ENCODE data around the gene RTP3.

Gene RTP3

GRCh38 chr3:46469680-46470357 is 28.0 kb upstream of the RTP3 start:
- no peak for DNase-seq (ENCODE audit: low read depth)

DNA sequence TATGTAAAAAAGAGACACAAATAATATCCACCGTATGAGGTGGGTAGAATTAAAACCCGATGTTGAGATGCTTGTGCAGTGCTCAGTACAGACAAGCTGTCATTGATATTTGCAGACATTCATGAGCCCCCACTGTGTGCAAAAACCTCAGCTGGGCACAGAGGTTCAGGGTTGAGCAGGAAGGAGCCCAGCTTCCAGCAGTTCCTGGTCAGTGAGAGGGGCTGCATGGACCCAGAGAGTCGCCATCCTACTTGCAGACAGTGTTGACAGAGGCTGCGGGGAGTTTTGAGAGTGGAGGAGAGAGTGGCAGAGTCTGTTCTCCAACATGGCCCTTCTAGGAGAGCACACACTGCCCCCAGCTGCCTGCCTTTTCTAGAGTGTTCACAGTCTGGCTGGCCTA is 26.9 kb upstream of the RTP3 start:
- no peak for DNase-seq (ENCODE audit: low read depth)

- DNase-seq (ENCODE audit: low read depth), result no peak
Observed at GRCh38 chr3:46471371-46471914, 26.3 kb upstream of the RTP3 start.

GRCh38 chr3:46472736-46473135 is 25.0 kb upstream of the RTP3 start:
- DNase-seq (ENCODE audit: low read depth), result no peak

DNA sequence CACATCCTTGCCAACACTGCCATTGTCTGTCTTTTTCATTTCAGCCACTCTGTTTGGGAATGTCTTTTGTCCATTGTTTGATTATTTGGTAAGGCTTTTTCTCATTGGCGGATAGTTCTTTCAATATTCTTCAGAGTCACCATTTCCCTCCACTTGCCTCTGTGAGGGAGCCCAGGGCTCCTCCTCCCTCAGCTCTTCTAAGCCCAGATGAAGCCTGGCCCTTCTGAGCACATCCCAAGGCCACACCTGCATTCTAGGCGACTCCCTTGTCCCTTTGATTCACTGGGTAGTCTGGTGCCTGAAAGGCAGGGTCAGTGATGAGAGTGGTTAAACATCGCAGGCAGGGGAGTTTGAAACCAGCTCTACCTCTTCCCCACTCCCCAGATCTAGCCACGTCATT is 20.6 kb upstream of the RTP3 start:
- DNase-seq (ENCODE audit: low read depth), result no peak

DNA sequence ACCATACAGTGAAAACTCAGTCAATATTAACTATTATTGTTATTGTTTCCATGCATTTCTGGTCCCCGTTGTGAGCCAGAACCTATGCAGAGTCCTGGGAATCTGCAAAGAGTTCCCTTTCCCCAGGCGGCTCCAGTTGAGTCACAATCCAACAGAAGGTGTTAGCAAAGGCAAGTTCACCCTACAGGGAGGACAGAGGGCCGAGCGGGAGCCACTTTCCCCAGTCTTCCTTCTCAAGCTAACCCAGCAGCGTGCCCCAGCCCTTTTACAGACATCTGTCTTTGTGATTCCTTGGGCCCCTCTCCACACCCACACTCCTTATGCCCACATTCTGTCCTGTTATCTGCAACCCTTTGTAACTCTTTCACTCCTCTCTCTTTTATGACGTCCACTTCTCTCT is 20.0 kb upstream of the RTP3 start:
- DNase-seq (ENCODE audit: low read depth), result no peak

GRCh38 chr3:46478341-46478740 is 19.4 kb upstream of the RTP3 start:
- no peak for DNase-seq (ENCODE audit: low read depth)

DNA sequence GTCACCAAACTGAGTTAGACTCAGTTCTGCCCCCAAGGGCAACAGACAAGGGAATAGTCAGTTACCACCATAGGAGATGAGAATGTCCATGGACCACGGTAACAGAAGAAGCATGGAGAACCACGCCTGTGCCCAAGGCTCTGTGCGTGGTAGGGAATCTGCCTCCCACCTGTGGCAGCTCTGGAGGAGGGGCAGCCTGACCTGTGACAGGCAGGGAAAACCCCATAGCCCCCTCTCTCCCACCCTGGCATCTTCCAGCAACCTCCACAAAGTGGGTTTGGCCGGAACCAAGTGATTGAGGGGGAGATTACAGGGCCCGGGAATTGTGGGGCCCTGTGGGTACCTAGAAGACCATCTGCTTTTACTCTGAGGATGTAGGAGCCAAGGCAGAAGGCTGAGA is 18.8 kb upstream of the RTP3 start:
- no peak for DNase-seq (ENCODE audit: low read depth)

DNA sequence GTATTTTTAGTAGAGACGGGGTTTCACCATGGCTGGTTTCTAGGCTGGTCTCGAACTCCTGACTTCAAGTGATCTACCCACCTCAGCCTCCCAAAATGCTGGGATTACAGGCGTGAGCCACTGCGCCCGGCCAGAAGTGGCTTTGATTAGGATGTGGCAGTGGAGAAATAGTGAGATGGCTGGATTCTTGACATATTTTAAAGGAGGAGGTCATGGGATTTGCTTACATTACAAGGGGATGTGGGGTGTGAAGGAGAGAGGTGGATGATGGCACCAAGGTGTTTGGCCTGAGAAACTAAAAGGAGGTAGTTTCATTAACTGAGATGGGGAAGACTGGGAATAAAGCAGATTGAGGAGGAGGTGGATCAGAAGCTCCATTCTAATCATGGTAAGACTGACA is 18.1 kb upstream of the RTP3 start:
- no peak for DNase-seq (ENCODE audit: low read depth)

GRCh38 chr3:46480491-46481195 is 17.1 kb upstream of the RTP3 start:
- no peak for DNase-seq (ENCODE audit: low read depth)

DNA sequence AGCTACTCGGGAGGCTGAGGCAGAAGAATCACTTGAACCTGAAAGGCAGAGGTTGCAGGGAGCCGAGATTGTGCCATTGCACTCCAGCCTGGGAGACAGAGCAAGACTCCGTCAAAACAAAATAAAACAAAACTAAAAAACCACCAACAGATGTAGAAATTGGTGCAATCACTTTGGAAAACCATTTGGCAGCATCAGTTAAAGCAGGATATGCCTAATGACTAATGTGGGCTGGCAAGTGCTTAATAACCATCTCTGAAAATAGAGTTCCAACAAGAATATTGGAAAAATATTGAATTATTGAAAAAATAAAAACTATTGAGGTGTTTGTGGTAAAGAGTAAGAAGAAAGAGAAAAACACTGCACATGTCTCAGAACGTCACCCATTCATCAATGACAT is 16.1 kb upstream of the RTP3 start:
- DNase-seq (ENCODE audit: low read depth), result no peak

- DNase-seq (ENCODE audit: low read depth), result no peak
Observed at GRCh38 chr3:46482632-46483350, 15.0 kb upstream of the RTP3 start.

GRCh38 chr3:46483825-46484224 is 14.0 kb upstream of the RTP3 start:
- DNase-seq (ENCODE audit: low read depth), result no peak

GRCh38 chr3:46484388-46484787 is 13.4 kb upstream of the RTP3 start:
- DNase-seq (ENCODE audit: low read depth), result no peak

GRCh38 chr3:46484911-46485778 is 12.6 kb upstream of the RTP3 start:
- DNase-seq (ENCODE audit: low read depth), result no peak

- no peak for DNase-seq (ENCODE audit: low read depth)
Observed at GRCh38 chr3:46485779-46486175, 12.0 kb upstream of the RTP3 start.

DNA sequence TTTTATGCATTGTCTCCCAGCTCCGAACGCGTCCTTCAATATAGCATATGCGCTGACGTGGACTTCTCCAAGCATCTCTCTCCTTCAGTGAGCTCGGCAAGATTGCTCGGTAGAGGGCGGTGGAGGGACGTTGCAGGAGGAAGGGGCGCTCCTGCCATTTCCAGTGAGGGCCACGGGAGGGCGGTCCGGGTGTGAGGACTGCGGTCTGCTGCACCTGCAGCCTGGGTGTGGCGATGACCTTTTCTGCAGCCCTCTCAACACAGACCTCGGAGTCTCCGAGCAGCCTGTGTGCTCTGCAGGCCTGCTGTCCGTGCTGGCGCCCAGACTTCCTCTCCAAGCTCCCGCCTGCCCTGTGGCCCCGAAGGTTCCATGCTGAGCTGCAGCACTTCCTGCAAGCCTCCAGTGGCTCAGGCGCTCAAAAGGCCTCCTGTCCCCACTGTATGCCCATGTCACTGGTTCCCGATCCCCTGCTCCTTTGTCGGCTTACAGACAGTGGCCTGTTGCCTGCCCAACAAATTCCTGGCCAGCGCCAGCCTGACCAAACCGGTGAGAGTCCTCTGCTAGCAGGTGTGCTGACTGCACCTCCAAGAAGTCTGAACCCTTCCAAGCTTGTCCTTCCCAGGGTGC is 8.9 kb upstream of the RTP3 start:
- peak; percentile 74 for DNase-seq (ENCODE audit: low read depth)

DNA sequence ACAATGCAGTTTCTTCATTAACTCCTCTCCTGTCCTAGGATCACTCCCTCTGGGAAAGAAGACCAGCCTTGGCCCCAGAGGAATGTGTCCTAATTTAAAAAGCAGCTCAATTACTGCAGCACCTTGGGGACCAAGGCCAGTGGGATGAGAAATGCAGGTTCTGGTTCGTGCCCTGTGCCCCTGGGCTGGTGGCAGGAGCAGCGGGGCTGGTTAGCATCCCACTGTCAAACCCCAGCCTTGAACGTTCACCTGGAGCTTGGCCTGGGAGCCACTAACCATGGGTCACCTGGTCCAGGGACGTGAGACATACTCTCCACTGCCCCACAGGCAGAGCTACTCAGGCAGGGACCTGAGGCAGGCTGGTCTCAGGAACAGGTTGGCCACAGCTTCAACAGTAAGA is 8.4 kb upstream of the RTP3 start:
- DNase-seq (ENCODE audit: low read depth), result no peak

DNA sequence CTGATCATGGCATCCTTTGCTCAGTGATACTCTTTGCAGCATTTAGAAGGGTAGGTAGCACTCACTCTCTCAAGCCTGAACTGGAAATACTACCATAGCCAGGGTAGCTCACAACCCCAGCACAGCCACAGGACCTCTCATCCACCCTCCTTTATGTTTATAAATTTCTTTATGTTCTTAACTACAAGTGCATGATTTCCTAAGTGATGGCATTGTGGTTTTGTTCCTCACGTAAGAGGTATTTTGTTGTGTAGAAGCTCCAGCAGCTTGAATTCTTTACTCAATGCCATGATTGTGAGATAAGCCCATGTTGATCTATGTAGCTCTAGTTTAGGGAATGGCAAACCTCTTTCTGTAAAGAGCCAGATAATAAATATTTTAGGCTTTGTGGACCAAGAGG is 7.9 kb upstream of the RTP3 start:
- no peak for DNase-seq (ENCODE audit: low read depth)

DNA sequence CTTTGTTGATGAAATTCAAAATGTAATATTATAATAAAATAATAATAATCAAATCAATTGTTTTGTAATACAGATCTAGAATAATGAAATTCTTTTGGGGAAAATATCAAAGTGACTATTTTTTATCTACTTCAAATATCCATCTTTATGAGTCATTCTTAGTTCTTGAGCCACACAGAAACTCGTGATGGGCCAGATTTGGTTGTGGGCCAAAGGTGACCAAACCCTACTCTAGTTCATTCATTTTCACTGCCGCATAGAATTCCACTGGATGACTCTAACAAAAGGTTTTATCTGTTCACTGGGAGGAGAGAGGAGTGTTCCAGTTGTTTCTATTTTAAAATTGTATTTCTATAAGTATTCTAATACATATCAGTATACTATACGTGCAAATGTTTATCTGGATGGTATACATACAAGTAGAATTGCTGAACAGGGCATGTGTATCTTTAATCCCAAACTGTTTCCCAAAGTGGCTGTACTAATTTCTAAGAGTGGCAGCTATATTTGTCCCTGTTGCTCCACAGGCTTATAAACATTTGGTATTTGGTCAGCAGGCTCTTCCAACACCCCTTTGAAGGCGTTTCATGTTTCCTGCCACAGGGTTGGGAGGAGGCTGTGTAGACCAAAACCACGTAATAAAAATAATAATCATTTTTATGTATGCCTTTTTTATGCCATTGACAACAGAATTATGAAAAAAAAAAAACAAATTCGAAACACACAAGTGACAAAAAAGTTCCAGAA is 7.3 kb upstream of the RTP3 start:
- DNase-seq (ENCODE audit: low read depth), result no peak
